ENCODE results near the gene SAMSN1. TPM values are rescaled to one million over a fixed set of nuclear protein-coding genes. Genes with fewer than 3 reads are reported as not detected.

The SAMSN1 gene
- total and polyA plus RNA-seq, 11 donors, result 0.44 to 21.2 (median 1.4) TPM

GRCh38 chr21:14457762-14458161 is 88.4 kb downstream of the SAMSN1 start:
- intact Hi-C loops (cut with DNase I), result no loop called here
- no peaks in the 10 kb centered on the region for H3K4me1 ChIP-seq
- ATAC-seq (no peak), DNase-seq (no peak)
- 86 to 90% (median 87%) methylated on average over 3 of the region's 3 CpGs for whole genome bisulfite sequencing, 4 donors
- H3K4me3 ChIP-seq, result no peak overlapping the region
- TF ChIP-seq CTCF (IDR thresholded peaks at IDR 0.05) (no peak), POLR2A (IDR thresholded peaks at IDR 0.05) (no peak)
- no peaks in the 10 kb centered on the region for H3K36me3 ChIP-seq
- H3K27ac ChIP-seq, result no peak overlapping the region
- H3K27me3 ChIP-seq, result no peaks in the 10 kb centered on the region
- H3K9me3 ChIP-seq, result no peaks in the 10 kb centered on the region

- no peak for ATAC-seq
- H3K9me3 ChIP-seq, result no peaks in the 10 kb centered on the region
- 71 to 91% (median 79%) methylated on average over 1 of the region's 1 CpG for WGBS, 4 donors
- H3K27ac ChIP-seq, result no peak overlapping the region
- H3K4me3 ChIP-seq, result no peak overlapping the region
- intact Hi-C loops (cut with DNase I), result no loop called here
- no peaks in the 10 kb centered on the region for H3K36me3 ChIP-seq
- H3K27me3 ChIP-seq, result no peaks in the 10 kb centered on the region
- H3K4me1 ChIP-seq, result no peaks in the 10 kb centered on the region
- TF ChIP-seq POLR2A (IDR thresholded peaks at IDR 0.05) (no peak), CTCF (IDR thresholded peaks at IDR 0.05) (no peak)
- DNase-seq, result no peak
These were observed 89.2 kb downstream of the SAMSN1 start for GRCh38 chr21:14456911-14457310.

GRCh38 chr21:14454016-14455009 is 91.8 kb downstream of the SAMSN1 start:
- Histone ChIP-seq H3K4me1 (no peaks in the 10 kb centered on the region), H3K9me3 (no peaks in the 10 kb centered on the region), H3K27ac (no peak overlapping the region), H3K4me3 (no peak overlapping the region), H3K27me3 (no peaks in the 10 kb centered on the region), H3K36me3 (no peaks in the 10 kb centered on the region)
- WGBS, 4 donors, result 50 to 54% (median 52%) methylated on average over 8 of the region's 8 CpGs
- DNase-seq, result no peak
- no peak for ATAC-seq
- intact Hi-C loops (cut with DNase I), result no loop called here
- TF ChIP-seq POLR2A (IDR thresholded peaks at IDR 0.05) (no peak), CTCF (IDR thresholded peaks at IDR 0.05) (no peak)

GRCh38 chr21:14453339-14454015 is 92.6 kb downstream of the SAMSN1 start:
- ATAC-seq (no peak), DNase-seq (no peak)
- no peaks in the 10 kb centered on the region for H3K9me3 ChIP-seq
- TF ChIP-seq CTCF (IDR thresholded peaks at IDR 0.05), result no peak
- no peak for TF ChIP-seq POLR2A (IDR thresholded peaks at IDR 0.05)
- no peak overlapping the region for H3K27ac ChIP-seq
- H3K27me3 ChIP-seq, result no peaks in the 10 kb centered on the region
- no peak overlapping the region for H3K4me3 ChIP-seq
- 58 to 70% (median 59%) methylated on average over 4 of the region's 4 CpGs for WGBS, 4 donors
- intact Hi-C loops (cut with DNase I), result no loop called here
- no peaks in the 10 kb centered on the region for H3K36me3 ChIP-seq
- H3K4me1 ChIP-seq, result no peaks in the 10 kb centered on the region

Measured in heart left ventricle (tissue), 16 donors.